Measurements from ENCODE around the gene ZFP36. TPM values are rescaled to one million over a fixed set of nuclear protein-coding genes. Genes with fewer than 3 reads are reported as not detected.
A peak's percentile ranks its signal among the peaks of the same experiment; 100 is the strongest.

ZFP36 gene
- total and polyA plus RNA-seq, 12 donors: 5.7 to 193 (median 86.7) TPM

DNA sequence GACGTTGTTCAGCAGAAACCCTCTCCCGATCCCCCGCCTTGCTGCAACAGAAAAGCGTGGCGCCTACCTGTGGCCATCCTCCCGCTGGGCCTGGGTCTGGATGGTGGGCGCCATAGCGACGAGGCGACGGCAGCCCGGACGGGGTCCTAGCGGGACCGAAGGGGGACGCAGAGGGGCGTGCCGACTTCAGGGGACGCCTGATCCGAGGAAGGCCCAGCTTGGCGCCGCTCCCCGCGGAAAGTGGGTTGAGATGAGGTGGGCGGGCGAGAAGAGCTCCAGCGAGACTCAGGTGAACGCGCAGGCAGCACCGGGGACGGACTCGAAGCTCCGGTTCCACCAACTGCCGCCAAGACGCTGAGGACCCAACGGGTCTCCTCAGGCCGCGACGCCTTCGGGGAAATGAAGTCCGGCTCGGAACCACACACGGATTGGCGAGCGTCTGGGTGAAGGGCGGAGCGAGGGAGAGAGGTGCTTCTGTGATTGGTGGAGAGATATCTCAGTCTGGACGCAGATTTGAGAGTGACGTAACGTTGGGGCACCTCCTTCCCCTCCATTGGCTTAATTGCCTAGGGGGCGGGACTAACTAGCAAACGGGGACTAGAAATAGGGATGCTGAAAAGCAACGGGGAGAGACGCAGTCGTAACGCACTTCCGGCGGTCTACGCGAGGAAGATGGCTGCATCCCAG, 15.8 kb upstream of the ZFP36 start, which contains the start of the genes MED29 and PAF1:
TSS of gene MED29 (plus strand) at position 628 of the 687 bp plus-strand sequence. CDS start at position 673, 45 bp downstream.
TSS of gene PAF1 (minus strand) at position 356 of the 687 bp plus-strand sequence. CDS start at position 114, 242 bp downstream.
- 0 to 1% (median 1%) methylated on average over 15 to 60 of the region's 60 CpGs for WGBS, 4 donors
- Histone ChIP-seq H3K4me3 (peak within 1 kb of the TSS; percentile 55 to 97 (median 71)), H3K27ac (peak within 1 kb of the TSS; percentile 64 to 100 (median 97)), H3K4me1 (replicated peaks in 1 of 2) (peaks cover 13 to 17% of the 10 kb centered on the region in 2 donors), H3K36me3 (replicated peaks in 1 of 2) (peaks cover 0 to 48% of the 10 kb centered on the region in 2 donors), H3K27me3 (no peaks in the 10 kb centered on the region), H3K9me3 (replicated peaks in 1 of 3) (no peaks in the 10 kb centered on the region)
- TF ChIP-seq, protein P1, sequence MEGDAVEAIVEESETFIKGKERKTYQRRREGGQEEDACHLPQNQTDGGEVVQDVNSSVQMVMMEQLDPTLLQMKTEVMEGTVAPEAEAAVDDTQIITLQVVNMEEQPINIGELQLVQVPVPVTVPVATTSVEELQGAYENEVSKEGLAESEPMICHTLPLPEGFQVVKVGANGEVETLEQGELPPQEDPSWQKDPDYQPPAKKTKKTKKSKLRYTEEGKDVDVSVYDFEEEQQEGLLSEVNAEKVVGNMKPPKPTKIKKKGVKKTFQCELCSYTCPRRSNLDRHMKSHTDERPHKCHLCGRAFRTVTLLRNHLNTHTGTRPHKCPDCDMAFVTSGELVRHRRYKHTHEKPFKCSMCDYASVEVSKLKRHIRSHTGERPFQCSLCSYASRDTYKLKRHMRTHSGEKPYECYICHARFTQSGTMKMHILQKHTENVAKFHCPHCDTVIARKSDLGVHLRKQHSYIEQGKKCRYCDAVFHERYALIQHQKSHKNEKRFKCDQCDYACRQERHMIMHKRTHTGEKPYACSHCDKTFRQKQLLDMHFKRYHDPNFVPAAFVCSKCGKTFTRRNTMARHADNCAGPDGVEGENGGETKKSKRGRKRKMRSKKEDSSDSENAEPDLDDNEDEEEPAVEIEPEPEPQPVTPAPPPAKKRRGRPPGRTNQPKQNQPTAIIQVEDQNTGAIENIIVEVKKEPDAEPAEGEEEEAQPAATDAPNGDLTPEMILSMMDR (IDR thresholded peaks at IDR 0.05): peak in 3 of 6 experiments; percentile 14 to 23 (median 16)
- peak; percentile 89 to 97 for TF ChIP-seq POLR2A (IDR thresholded peaks at IDR 0.05)
- DNase-seq: peak; percentile 97 to 99 (median 99)
- intact Hi-C loops (cut with DNase I): no loop called here

DNA sequence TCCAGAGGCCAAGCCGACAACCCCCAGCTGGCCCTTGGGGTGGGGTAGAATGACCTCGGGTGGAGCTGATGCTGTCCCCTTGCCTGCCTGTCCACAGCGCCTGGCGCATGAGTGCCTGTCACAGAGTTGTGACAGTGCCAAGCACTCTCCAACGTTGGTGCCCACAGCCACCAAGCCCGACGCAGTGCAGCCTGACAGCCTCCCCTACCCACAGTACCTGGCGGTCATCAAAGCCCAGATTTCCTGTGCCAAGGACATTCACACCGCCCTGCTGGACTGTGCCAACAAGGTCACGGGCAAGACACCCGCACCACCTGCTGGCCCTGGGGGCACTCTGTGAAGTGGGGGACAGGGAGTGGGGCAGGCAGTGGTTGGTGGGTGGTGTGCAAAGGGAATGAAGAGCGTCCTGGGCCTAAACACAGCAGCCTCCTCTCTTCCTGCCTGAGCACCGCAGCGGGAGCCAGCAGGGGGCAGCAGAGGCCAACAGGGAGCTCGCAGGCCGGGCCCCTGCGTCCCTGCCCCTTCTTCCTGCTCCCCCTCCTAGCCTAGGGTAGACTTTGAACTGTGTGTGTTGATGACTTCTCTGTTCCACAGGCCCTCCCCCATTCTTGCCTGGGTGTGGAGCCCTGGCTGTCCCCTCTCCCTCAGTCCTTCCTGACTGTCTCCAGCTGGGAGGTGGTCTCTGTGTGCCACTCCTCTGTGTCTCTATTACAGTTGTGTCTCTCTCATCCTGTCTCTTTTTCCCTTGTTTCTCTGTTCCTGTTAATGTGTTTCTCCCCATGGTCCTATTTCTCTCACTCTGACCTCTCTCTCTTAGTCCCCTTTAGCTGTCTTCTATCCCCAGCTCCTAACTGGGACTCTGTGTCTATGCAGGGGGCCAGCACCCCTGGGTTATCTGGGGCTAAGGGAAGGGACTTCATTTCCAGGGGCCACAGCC, 9.0 kb upstream of the ZFP36 start:
- WGBS, 4 donors: 0 to 21% (median 16%) methylated on average over 4 to 17 of the region's 17 CpGs; no CpG with 5 or more reads in 1 of the 4 donors
- Histone ChIP-seq H3K4me1 (replicated peaks in 1 of 2) (peaks cover 20 to 35% of the 10 kb centered on the region in 2 donors), H3K4me3 (peak overlapping the region in 1 of 4 donors; percentile 33), H3K36me3 (replicated peaks in 1 of 2) (peaks cover 0 to 13% of the 10 kb centered on the region in 2 donors), H3K9me3 (replicated peaks in 1 of 3) (no peaks in the 10 kb centered on the region), H3K27ac (peak overlapping the region; percentile 68 to 86 (median 80)), H3K27me3 (no peaks in the 10 kb centered on the region)
- intact Hi-C loops (cut with DNase I): no loop called here
- peak in 1 of 2 donors; percentile 12 for TF ChIP-seq POLR2A (IDR thresholded peaks at IDR 0.05)
- TF ChIP-seq, protein P1 (IDR thresholded peaks at IDR 0.05): peak; percentile 90 to 99 (median 98)
- peak; percentile 88 to 94 (median 90) for DNase-seq

DNA sequence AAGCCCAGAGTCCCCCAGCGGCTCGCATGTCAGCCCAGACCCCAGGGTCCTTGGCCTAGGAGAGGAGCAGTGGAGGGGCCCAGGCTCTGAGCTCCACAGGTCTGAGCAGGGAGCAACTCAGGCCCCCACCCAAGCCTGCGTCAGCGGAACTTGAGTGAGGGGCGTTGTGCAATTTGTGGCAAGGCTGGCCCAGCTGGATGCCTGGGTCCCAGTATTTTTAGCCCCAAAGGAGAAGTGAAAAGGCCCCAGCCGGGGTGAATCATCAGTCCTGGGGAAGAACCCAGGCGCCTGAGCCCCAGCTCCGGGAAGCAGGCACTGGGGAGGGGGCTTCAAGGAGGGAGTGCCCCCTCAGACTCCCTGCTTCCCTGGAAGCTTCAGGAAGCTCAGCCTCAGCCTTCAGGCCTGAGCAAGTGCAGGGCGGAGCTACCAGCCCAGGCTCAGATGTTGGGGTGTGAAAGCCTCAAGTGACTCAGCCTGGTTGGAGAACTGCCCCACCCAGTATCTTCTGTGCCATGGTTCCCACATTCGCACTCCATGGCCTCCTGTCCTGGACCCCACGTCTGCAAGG, 8.3 kb upstream of the ZFP36 start:
- intact Hi-C loops (cut with DNase I): no loop called here
- H3K4me3 ChIP-seq: peak overlapping the region in 1 of 4 donors; percentile 33
- DNase-seq: peak; percentile 64 to 84 (median 77)
- H3K36me3 ChIP-seq (replicated peaks in 1 of 2): peaks cover 0 to 13% of the 10 kb centered on the region in 2 donors
- 47 to 71% (median 61%) methylated on average over 8 to 11 of the region's 11 CpGs for WGBS, 4 donors
- H3K9me3 ChIP-seq (replicated peaks in 1 of 3): no peaks in the 10 kb centered on the region
- no peaks in the 10 kb centered on the region for H3K27me3 ChIP-seq
- H3K4me1 ChIP-seq (replicated peaks in 1 of 2): peaks cover 27 to 42% of the 10 kb centered on the region in 2 donors
- TF ChIP-seq POLR2A (IDR thresholded peaks at IDR 0.05): no peak
- TF ChIP-seq, protein P1 (IDR thresholded peaks at IDR 0.05): no peak
- peak overlapping the region; percentile 68 to 86 (median 80) for H3K27ac ChIP-seq

Data from adrenal gland (tissue), 12 donors.